Endothelial cell of umbilical vein (primary cell): ENCODE measurements around the gene TRAPPC10. TPM values are rescaled to one million over a fixed set of nuclear protein-coding genes. Genes with fewer than 3 reads are reported as not detected.

Experiments
- BruUV-seq: library from RNA; stranded (reverse); fragments of 400-500 nt; replicated peaks from 2 replicates; lab custom pipeline; 2021; lab: Mats Ljungman, UMichigan
- CTCF ChIA-PET: fragments of 300-600, 350-600 bp; sonication (Branson Sonifier 250); formaldehyde crosslinking; loops from one replicate; lab custom pipeline; 2021; ENCODE audit warnings: antibody characterized with exemption, inconsistent platforms; lab: Charles Lee
- POLR2A ChIA-PET: fragments of 300-600, 350-600 bp; sonication (Branson Sonifier 250); formaldehyde crosslinking; loops from one replicate; lab custom pipeline; 2021; ENCODE audit warnings: antibody characterized with exemption, inconsistent platforms; lab: Charles Lee
- DNase-seq: peaks from one replicate; pipeline ENCODE4 v3.0.0-alpha.2; 2011; ENCODE audit warnings: low read depth, low spot score
- FAIRE-seq: peaks from 2 replicates; lab custom pipeline; 2011; peaks lifted over from hg19 to GRCh38; lab: Jason Lieb, UNC
- H2AFZ ChIP-seq: 2 replicates; pipeline ENCODE4 v1.6.0; 2012; ENCODE audit warnings: low read depth, low read length, control low read depth, inconsistent platforms
- H3K27ac ChIP-seq: 2 replicates; pipeline ENCODE4 v1.5.1; 2011; ENCODE audit warnings: low read depth, mild to moderate bottlenecking, control low read depth, low read length, moderate library complexity; ENCODE audit not compliant: insufficient read depth
- H3K27me3 ChIP-seq, 2 experiments: 2 replicates each; pipeline versions ENCODE4 v1.6.0 to v1.6.1; 2011; ENCODE audit warnings: low read length in 2 of 2, mixed read lengths in 1 of 2; ENCODE audit not compliant: control insufficient read depth in 2 of 2, insufficient read depth in 2 of 2
- H3K36me3 ChIP-seq, 2 experiments: 2 replicates in 1 of 2; 3 replicates in 1 of 2; pipeline ENCODE4 v1.5.1; 2011; ENCODE audit warnings: low read length in 2 of 2, mild to moderate bottlenecking in 1 of 2, moderate library complexity in 1 of 2; ENCODE audit not compliant: control insufficient read depth in 2 of 2, insufficient read depth in 2 of 2; ENCODE audit errors: extremely low read depth in 1 of 2
- H3K4me1 ChIP-seq: 3 replicates; pipeline ENCODE4 v1.5.1; 2011; ENCODE audit warnings: mild to moderate bottlenecking, low read length; ENCODE audit not compliant: control insufficient read depth, insufficient read depth; ENCODE audit errors: extremely low read depth
- H3K4me2 ChIP-seq: 2 replicates; pipeline ENCODE4 v1.6.1; 2011; ENCODE audit warnings: low read length, control low read depth, mixed read lengths; ENCODE audit not compliant: insufficient read depth
- H3K4me3 ChIP-seq, 3 experiments: fragments of 200-600 bp in 1 of 3; sonication (generic), shearing (Covaris generic) in 1 of 3; replicated peaks in 1 of 3; 2 replicates each; pipeline ENCODE4 v1.5.1; 2011 to 2016; ENCODE audit warnings: control low read depth in 3 of 3, low read length in 3 of 3, mild to moderate bottlenecking in 2 of 3, inconsistent platforms in 1 of 3, low read depth in 1 of 3, moderate library complexity in 1 of 3; ENCODE audit not compliant: insufficient read depth in 1 of 3
- H3K79me2 ChIP-seq: 2 replicates; pipeline ENCODE4 v1.6.0; 2012; ENCODE audit warnings: low read length, inconsistent platforms; ENCODE audit not compliant: control insufficient read depth, insufficient read depth
- H3K9ac ChIP-seq: replicated peaks from 2 replicates; pipeline ENCODE3; 2011; ENCODE audit warnings: low read length, control low read depth; ENCODE audit not compliant: insufficient read depth; ENCODE audit errors: extremely low read depth
- H3K9me1 ChIP-seq: replicated peaks from 3 replicates; pipeline ENCODE4 v1.6.0; 2011; ENCODE audit warnings: mild to moderate bottlenecking, low read length; ENCODE audit not compliant: control insufficient read depth, insufficient read depth; ENCODE audit errors: extremely low read depth
- H3K9me3 ChIP-seq: replicated peaks from 2 replicates; pipeline ENCODE4 v1.5.1; 2012; ENCODE audit warnings: low read length, inconsistent platforms; ENCODE audit not compliant: control insufficient read depth, insufficient read depth
- H4K20me1 ChIP-seq: replicated peaks from 2 replicates; pipeline ENCODE3; 2011; ENCODE audit warnings: mild to moderate bottlenecking, low read length; ENCODE audit not compliant: control insufficient read depth, insufficient read depth; ENCODE audit errors: extremely low read depth
- CTCF ChIP-seq, 2 donors: IDR thresholded peaks; 1 replicate in 1 of 2; 2 replicates in 1 of 2; pipeline ENCODE4 v1.5.1; 2011; ENCODE audit warnings: low read length in 2 of 2, mild to moderate bottlenecking in 2 of 2, moderate library complexity in 2 of 2, control low read depth in 1 of 2, inconsistent platforms in 1 of 2, low read depth in 1 of 2; ENCODE audit not compliant: insufficient read depth in 1 of 2; ENCODE audit errors: extremely low read depth in 1 of 2
- EZH2 ChIP-seq: IDR thresholded peaks from 2 replicates; pipeline ENCODE4 v1.6.1; 2012; ENCODE audit warnings: borderline replicate concordance, low read depth, mild to moderate bottlenecking, moderate library complexity, low read length, inconsistent platforms; ENCODE audit not compliant: severe bottlenecking
- MYC ChIP-seq: IDR thresholded peaks from one replicate; pipeline ENCODE4 v1.6.1; 2011; ENCODE audit warnings: mild to moderate bottlenecking, low read depth, low read length
- POLR2A ChIP-seq: IDR thresholded peaks from 2 replicates; pipeline ENCODE4 v1.6.1; 2012; ENCODE audit warnings: low read depth, mild to moderate bottlenecking, control low read depth, low read length
- dilution Hi-C: fragments of 300-500 bp; cut with MboI; formaldehyde crosslinking; loops from one replicate; pipeline ENCODE4 v1.15.0; 2019; ENCODE audit warnings: low sequenced_read_pairs; ENCODE audit not compliant: extremely low pct_ligation_motif_present
- intact Hi-C: fragments of 100-400 bp; cut with micrococcal nuclease; formaldehyde crosslinking; loops from one replicate; pipeline ENCODE4 v1.10.0; 2022
- polyA plus RNA-seq, 4 experiments: library from polyadenylated mRNA; depleted of rRNA in 3 of 4; stranded (reverse) in 3 of 4; unstranded in 1 of 4; fragments of >200 nt; gene quantifications; 2 replicates each; pipeline versions ENCODE4 v1.2.1 to v1.2.3, GENCODE V29; 2011 to 2012; ENCODE audit warnings: missing spikeins in 1 of 4
- total RNA-seq: library from RNA; stranded (reverse); gene quantifications from 2 replicates; pipeline ENCODE4 v1.2.3, GENCODE V29; 2021

Gene TRAPPC10
- total and polyA plus RNA-seq, 2 donors (not counting 3 experiments of a cell fraction or from before 2014, with no cell fraction given): 21.5 to 33.6 TPM

- CTCF ChIA-PET: interaction anchor here (1.0 kb wide), 1 partner anchor 19 kb away, joined by 3 read pairs; no protein-coding TSS in a partner anchor
Observed at GRCh38 chr21:43968410-43969114, 43.5 kb upstream of the TRAPPC10 start.

More at GRCh38 chr21:43968410-43969114, 43.5 kb upstream of the TRAPPC10 start:
- intact Hi-C loops: no loop called here
- H3K4me2 ChIP-seq: no peak overlapping the region
- dilution Hi-C loops: no loop called here
- no peak overlapping the region for H2AFZ ChIP-seq
- H3K27ac ChIP-seq: no peak overlapping the region
- H3K9me1 ChIP-seq: no peaks in the 10 kb centered on the region
- no peaks in the 10 kb centered on the region for H3K79me2 ChIP-seq
- TF ChIP-seq CTCF (IDR thresholded peaks at IDR 0.05; ENCODE audit: extremely low read depth in 1 of 2, insufficient read depth in 1 of 2, low read depth in 1 of 2, low read length in 2 of 2) (no peak), EZH2 (no peak), MYC (no peak), POLR2A (no peak)
- no peaks in the 10 kb centered on the region for H4K20me1 ChIP-seq
- no peaks in the 10 kb centered on the region for H3K4me1 ChIP-seq
- DNase-seq: no peak
- BruUV-seq: no TSS peak
- H3K36me3 ChIP-seq: peaks cover 7 to 35% of the 10 kb centered on the region in 2 experiments
- no peaks in the 10 kb centered on the region for H3K9me3 ChIP-seq
- no peak for FAIRE-seq
- POLR2A ChIA-PET: no interaction called here
- no peak overlapping the region for H3K4me3 ChIP-seq
- H3K27me3 ChIP-seq: no peaks in the 10 kb centered on the region
- no peak overlapping the region for H3K9ac ChIP-seq
